Measurements from ENCODE around the gene ADD1.
"Not testable (repeated sequence)": the region's sequence is repeated elsewhere in the genome, so short reads cannot be mapped to it uniquely, and the experiment has no call there.

ADD1 gene

GRCh38 chr4:2934077-2934812, 90.6 kb downstream of the ADD1 start:
- DNase-seq (ENCODE audit: low spot score): peak; percentile 54

- peak; percentile 98 for DNase-seq (ENCODE audit: low spot score)
Measured at GRCh38 chr4:2934813-2935761, 91.4 kb downstream of the ADD1 start.

GRCh38 chr4:2935762-2936743, 92.4 kb downstream of the ADD1 start:
- no peak for DNase-seq (ENCODE audit: low spot score)

GRCh38 chr4:2936773-2937145, 93.1 kb downstream of the ADD1 start:
- DNase-seq (ENCODE audit: low spot score): no peak

- DNase-seq (ENCODE audit: low spot score): no peak
Measured at GRCh38 chr4:2937146-2937857, 93.7 kb downstream of the ADD1 start.

GRCh38 chr4:2937986-2938385, 94.3 kb downstream of the ADD1 start:
- no peak for DNase-seq (ENCODE audit: low spot score)

GRCh38 chr4:2938411-2938810, 94.8 kb downstream of the ADD1 start:
- not testable (repeated sequence) for DNase-seq (ENCODE audit: low spot score)

GRCh38 chr4:2938906-2939305, 95.3 kb downstream of the ADD1 start:
- DNase-seq (ENCODE audit: low spot score): no peak

GRCh38 chr4:2939383-2940243, 96.0 kb downstream of the ADD1 start:
- peak; percentile 7 for DNase-seq (ENCODE audit: low spot score)

GRCh38 chr4:2940267-2941137, 96.9 kb downstream of the ADD1 start:
- DNase-seq (ENCODE audit: low spot score): peak; percentile 17

GRCh38 chr4:2941138-2942036, 97.7 kb downstream of the ADD1 start:
- DNase-seq (ENCODE audit: low spot score): no peak

GRCh38 chr4:2942037-2942531, 98.4 kb downstream of the ADD1 start:
- no peak for DNase-seq (ENCODE audit: low spot score)

- no peak for DNase-seq (ENCODE audit: low spot score)
Measured at GRCh38 chr4:2942532-2943363, 99.1 kb downstream of the ADD1 start.

GRCh38 chr4:2943364-2944090, 99.9 kb downstream of the ADD1 start:
- DNase-seq (ENCODE audit: low spot score): no peak

- no peak for DNase-seq (ENCODE audit: low spot score)
Measured at GRCh38 chr4:2944091-2944482, 100.4 kb downstream of the ADD1 start.

Data from iPS-NIHi11 (cell line).